ACHN (cell line): Measurements from ENCODE around the gene TRAF3.
A peak's percentile ranks its signal among the peaks of the same experiment; 100 is the strongest.
"Not testable (repeated sequence)": the region's sequence is repeated elsewhere in the genome, so short reads cannot be mapped to it uniquely, and the experiment has no call there.

ENCODE experiments used
- DNase-seq: peaks from one replicate; pipeline ENCODE4 v3.0.0-alpha.2; 2015
- in situ Hi-C: cut with HindIII; loops from 2 replicates; pipeline ENCODE4 v1.10.0; 2017; ENCODE audit warnings: low sequenced_read_pairs, low pct_ligation_motif_present, low pct_unique_long_range_greater_than_20kb

The TRAF3 gene

DNA sequence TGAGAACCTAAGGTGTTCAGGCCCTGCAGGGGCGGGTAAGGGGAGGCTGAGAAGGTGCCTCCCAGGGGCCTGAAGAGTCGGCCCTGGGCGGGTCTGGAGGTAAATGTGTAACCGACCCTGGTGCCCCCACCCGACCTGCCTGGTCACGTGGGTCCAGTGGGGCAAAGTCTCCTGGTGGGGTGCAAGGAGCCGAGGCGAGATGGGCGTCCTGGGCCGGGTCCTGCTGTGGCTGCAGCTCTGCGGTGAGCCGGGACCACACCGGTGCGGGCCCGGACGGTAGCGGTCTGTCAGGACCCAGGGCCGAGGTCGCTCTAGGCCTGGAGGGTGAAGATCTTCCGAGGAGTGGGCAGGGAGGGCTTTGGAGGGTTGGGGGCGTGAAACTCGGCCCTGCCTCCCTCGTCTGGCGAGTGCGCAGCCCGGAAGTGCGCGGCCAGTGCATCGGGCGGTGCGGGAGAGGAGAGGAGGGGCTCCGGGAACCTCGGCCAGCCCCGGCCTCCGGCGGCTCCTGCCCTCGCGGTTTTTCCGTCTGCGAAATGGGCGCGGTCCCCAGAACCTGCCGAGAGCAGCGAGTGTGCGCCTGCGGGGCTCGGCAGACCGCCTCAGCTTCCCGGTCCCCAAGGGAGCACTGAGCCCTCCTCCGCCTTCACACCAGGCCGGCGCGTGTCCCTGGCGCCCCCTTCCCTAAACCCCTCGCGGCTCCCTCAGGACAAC, 145.4 kb downstream of the TRAF3 start, which contains the start of gene AMN:
Gene AMN (plus strand): TSS at position 174 of the 711 bp plus-strand sequence. CDS start 26 bp downstream, at position 200.
- DNase-seq: peak; percentile 48
- in situ Hi-C loops: no loop called here

DNA sequence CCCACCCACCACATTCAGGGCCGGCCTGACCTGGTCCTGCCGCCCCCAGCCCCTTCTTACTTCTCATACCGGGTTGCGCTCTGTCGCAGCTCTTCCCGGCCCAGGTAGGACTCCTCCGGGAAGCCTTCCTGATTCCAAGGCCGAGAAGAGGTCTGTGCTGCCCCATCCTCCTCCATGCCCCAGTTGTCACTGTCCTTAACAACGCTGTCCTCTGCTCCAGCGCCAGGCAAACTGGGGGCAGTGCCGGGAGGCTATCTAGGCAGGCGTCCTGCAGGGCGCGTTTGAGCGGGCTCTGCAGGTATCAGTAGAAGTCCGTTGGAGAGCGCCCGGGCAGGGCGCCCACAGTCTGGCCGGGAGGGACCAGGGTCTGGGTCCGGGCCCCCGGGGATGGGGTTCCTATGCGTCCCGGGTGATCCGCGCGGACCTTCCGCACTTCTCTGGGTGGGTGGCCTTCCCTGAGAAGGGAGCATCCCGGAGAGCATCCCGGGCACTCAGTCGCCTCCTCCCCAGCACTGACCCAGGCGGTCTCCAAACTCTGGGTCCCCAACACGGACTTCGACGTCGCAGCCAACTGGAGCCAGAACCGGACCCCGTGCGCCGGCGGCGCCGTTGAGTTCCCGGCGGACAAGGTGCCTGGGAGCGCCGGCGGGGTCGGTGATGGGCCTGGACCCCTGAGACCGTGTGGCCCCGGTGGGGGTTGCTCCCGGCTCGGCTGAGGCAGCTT, 146.1 kb downstream of the TRAF3 start:
- in situ Hi-C loops: no loop called here
- DNase-seq: no peak

DNA sequence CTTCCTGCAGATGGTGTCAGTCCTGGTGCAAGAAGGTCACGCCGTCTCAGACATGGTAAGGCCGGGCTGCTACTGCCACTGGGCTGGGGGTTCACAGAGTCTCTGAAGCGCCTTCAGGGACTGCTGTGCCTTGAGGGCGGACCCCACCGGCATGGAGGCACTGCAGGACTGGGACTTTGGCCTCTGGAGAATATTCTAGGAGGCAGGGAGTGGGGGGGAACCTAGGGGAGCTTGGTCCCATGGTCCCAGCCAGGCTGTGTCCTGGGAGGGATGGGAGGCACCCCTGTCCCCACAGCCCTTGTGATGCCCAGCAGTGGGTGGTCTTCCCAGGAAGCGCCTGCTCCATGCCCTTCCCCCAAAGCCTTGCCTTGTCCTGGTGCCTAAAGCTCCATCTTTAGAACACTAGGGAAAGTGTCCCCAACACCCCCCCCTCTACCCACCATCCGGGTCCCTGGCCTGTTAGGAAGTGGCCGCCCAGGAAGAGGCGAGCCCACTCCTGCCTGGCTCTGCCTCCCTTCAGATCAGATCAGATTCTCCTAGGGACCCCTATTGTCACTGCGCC, 146.8 kb downstream of the TRAF3 start:
- no peak for DNase-seq
- in situ Hi-C loops: no loop called here

DNA sequence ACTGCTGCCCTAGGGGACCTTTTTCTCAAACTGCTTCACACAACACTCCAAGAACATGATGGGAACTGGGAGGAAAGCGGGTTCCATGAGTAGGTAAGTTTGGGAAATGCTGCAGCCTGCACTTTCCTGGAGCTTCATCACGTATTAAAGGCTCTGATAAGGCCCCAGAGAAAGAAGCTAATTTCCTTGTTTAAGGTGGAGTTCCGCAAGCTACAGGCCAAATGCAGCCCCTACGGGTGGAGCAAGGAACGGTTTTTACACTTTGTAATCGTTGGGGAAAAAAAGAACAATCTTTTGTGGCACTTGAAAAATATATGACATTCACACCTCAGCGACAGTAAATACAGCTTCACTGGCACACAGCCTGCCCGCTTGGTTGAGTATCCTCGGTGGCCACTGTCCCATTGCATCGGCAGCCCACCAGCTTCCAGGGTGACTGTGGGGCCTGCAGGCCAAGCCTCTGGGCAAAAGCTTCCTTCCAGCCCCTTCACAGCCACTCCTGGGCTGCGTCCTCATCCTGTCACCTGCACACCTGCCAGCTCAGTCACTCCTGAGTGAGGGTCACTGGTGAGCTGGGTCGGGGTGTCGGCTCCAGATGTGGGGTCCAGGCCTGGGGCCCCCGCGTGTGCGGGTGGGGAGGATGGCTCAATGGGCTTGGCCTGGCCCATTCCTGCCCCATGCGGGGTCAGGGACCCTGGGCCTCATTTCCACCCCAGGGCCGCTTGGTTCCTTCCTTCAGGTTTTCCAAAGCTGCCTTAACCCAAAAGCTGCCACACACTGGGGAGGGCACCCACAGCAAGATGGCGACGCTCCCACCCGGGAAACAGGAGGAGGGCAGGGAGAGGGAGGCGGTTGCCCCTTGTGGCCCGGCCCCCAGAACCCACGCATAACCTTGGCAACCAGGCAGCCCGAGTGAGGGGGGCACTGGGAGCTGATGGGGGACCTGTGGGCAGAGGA, 147.7 kb downstream of the TRAF3 start:
- no peak for DNase-seq
- in situ Hi-C loops: no loop called here

DNA sequence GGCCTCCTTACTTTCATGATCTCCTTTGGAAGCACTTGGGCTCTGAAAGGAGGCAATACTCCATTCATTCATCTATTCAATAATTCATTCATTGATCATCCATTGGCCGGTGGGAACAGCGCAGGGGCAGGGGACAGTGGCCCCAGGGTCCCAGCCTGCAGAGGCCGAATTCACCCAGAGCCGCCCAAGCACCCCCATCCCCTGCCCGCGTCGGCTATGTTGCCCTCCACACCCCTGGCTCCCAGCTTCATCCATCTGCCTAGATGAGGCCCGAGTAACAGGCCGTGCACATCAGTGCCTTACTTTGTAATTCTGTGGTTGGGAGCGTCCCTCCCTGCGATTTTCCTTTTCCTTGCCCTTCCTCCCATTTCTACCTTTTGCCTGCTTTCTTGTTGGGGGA, 148.4 kb downstream of the TRAF3 start:
- no peak for DNase-seq
- in situ Hi-C loops: no loop called here

DNA sequence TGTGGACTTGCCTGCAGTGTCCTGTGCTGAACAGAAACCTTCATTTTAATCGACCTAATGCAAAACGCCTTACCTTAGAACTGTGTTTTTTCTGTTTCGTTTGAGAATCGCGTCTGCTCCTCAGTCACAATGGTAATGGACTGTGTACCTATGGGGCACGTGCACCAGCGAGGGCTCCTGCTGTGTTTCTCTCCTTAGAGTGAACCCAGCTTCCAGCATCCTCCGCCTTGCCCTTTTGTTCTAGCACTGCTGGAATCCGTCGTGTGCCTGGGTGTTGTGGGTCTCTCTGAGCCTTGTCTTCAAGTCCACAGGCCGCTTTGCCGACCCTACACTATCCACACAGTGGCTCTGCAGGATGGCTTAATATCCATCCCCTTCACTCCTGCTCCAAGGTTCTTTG, 148.9 kb downstream of the TRAF3 start:
- in situ Hi-C loops: no loop called here
- no peak for DNase-seq

DNA sequence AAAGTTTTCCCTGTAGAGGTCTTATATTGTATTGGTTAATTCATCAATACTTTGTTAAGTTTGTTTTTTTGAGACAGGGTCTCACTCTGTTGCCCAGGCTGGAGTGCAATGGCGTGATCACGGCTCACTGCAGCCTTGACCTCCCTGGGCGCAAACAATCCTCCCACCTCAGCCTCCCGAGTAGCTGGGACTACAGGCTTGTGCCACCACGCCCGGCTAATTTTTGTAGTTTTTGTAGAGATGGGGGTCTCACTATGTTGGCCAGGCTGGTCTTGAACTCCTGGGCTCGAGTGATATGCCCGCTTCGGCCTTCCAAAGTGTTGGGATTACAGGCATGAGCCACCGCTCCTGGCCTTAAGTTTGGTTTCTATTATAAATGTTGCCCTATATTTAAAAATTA, 149.6 kb downstream of the TRAF3 start:
- DNase-seq, in situ Hi-C loops: not testable (repeated sequence)

DNA sequence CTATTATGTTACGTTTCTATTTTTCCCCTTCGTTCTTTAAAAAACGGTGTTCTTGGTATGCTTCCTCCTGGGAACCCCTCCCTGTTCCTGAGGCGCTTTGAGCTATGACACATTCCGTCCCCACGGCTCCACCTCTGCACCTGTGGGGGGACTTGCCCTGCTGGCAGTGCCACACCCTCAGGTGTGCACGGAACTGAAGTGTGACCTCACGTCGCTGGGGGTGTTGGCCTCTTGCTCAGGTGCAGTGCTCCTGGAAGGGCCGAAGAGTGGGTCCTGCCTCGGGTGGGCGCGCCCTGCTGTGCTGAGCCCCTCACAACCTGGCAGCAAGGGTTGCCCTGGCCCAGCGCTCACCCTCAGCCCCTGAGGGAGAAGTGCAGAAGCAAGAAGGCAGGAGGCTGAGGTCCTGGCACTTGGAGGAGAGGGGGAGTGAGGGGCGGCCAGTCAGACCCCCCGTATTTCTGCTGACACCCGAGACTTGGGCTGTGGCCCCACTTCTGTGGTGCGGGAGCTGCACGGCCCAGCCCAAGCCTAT, 150.2 kb downstream of the TRAF3 start:
- in situ Hi-C loops: no loop called here
- DNase-seq: no peak

DNA sequence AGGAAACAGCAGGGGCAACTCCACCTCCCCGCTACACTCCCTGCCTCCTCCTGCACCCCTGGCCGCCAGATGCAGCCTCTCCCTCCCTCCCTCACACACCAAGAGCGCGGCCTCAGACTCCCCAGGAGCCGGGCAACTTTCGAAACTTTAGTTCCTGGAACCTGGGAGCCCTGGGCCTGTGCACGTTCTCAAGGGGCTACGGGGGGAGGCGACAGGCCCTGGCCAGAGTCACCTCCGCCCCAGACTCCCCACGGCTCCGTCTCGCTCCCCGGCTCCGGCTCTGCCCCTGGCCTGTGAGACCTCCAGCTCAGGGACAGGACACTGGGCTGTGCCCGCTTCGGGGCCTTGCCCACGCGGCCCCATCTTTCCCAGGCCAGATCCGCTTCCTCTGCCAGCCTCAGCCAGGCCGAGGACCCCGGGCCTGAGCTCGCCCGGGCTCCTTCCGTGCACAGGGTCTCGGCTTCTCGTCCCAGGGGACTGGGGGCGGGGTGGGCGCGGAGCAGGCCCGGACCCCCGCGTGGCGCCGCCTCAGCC, 150.7 kb downstream of the TRAF3 start:
- in situ Hi-C loops: no loop called here
- DNase-seq: no peak

DNA sequence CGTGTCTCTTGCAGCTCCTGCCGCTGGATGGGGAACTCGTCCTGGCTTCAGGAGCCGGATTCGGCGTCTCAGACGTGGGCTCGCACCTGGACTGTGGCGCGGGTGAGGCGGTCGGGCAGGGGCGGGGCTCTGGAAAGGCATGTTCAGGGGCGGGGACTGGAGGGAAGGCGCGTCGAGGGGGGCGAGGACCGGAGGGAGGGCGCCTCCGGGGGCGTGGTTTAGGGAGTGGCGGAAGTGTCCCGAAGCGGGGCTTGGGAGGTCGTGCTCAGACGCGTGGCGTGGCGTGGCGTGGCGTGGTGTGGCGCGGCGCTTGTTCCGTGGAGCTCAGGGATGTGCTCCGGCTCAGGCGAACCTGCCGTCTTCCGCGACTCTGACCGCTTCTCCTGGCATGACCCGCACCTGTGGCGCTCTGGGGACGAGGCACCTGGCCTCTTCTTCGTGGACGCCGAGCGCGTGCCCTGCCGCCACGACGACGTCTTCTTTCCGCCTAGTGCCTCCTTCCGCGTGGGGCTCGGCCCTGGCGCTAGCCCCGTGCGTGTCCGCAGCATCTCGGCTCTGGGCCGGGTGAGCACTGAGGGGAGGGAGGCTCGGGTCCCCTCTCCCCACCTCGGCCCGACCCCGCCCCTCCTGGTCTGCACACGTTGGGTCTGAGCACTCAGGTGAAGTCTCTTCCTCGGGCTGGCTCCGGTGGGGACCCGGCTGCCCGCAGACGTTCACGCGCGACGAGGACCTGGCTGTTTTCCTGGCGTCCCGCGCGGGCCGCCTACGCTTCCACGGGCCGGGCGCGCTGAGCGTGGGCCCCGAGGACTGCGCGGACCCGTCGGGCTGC, 151.4 kb downstream of the TRAF3 start:
- no peak for DNase-seq

DNA sequence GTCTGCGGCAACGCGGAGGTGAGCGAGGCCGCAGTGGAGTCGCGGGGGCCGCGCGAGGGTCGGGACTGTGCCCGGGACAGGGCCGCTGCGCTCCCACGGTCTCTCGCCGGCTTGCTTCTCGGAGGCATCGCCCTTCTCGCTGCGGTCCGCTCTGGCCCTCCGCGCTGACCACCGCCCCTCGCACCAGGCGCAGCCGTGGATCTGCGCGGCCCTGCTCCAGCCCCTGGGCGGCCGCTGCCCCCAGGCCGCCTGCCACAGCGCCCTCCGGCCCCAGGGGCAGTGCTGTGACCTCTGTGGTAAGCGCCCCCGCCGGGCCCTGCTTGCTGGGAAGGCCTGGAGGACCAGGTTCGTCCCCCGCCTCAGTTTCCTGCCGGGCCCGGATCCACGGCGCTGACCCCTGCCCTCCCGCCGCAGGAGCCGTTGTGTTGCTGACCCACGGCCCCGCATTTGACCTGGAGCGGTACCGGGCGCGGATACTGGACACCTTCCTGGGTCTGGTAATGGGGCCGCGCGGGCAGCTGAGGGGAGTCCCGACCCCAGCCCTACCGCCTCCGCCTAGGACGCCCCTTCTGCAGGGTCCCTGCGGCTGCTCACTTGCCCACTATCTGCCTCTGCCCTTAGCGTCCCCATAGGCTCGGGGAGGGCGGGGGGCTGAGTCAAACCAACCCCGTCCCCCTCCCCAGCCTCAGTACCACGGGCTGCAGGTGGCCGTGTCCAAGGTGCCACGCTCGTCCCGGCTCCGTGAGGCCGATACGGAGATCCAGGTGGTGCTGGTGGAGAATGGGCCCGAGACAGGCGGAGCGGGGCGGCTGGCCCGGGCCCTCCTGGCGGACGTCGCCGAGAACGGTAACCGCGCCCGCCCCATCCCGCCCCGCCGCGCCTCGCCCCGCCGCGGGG, 152.2 kb downstream of the TRAF3 start:
- in situ Hi-C loops: no loop called here
- no peak for DNase-seq

More for the DNA sequence above, 151.4 kb downstream of the TRAF3 start:
- in situ Hi-C loops: no loop called here

DNA sequence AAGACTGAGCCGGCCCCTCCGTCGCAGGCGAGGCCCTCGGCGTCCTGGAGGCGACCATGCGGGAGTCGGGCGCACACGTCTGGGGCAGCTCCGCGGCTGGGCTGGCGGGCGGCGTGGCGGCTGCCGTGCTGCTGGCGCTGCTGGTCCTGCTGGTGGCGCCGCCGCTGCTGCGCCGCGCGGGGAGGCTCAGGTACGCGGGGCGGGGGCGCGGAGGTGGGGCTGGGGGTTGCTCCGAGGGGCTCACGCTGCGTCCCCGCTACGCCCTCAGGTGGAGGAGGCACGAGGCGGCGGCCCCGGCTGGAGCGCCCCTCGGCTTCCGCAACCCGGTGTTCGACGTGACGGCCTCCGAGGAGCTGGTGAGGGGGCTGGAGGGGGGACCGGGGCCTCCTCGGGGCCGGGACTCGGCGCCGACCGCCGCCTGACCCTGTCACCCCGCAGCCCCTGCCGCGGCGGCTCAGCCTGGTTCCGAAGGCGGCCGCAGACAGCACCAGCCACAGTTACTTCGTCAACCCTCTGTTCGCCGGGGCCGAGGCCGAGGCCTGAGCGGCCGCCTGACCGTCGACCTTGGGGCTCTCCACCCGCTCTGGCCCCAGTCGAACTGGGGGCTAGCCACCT, 153.0 kb downstream of the TRAF3 start:
- in situ Hi-C loops: no loop called here
- DNase-seq: no peak

DNA sequence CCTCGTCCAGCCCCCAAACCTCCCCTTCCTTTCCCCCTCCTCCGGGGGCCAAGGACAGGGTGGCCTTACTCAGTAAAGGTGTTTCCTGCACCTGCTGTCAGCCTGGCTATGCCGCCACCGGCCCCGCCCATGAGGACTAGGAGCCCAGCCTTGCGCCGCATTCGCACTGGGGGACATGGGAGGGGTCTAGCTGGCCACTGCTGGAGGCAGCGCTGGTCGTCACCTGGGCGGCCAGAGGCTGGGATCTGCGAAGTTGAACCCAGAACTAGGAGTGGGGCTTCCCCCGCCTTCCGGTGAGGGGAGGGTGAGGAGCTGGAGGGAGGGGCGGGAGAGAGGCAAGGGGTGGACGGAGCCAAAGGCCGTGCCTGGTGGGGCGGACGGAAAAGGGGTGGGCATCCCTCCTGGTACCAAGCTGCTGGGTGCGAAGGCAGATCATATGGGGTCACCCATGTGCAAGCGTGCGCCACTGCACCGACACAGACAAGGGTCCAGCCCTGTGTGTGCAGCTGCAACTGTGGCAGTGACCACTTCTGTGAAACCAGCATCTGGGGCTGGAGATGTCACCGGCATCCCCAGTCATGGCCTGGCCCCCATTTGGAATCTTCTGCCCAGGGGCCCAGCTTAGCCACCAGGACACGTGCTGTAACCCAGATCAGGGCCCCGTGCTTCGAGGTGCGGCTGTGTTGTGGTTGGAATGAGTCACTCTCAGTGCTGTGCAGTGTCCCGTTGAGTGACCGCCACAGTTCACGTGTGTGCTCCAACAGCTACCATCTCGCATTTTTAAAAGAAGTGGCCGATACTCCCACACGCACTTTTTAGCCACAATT, 153.7 kb downstream of the TRAF3 start:
- in situ Hi-C loops: no loop called here
- DNase-seq: peak; percentile 59

DNA sequence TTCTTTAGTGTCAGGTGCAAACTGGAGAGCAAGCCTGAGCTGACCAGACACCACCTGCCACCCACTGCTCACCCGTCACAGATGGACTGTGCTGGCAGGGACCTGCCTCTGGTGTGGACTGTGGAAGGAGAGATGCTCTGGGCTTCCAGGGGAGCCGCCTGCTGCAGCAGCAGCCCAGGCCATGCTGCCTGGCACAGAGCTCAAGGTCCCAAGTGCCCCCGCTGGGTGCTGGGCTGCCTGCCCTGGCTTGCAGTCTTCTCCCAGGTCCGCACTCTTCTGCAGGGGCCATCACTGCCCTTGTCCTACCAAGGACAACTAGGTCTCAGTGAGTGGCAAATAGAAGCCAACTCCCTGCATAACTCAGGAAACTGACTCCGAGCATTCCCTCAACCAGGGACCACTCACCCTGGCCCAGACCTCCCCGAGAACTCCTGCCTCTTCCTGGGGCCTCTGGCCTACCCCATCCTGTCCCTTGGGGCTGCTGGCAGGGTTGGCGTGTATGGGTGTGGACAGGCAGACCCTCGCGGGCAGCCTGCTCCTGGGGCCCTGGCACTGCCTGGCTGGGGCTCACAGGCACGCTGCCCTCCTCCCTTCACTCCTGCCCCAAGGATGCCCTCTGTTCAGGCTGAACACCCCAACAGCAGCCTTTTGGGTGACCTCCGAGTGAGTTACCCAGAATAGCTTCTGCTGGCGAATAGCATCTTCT, 154.5 kb downstream of the TRAF3 start:
- DNase-seq: no peak
- in situ Hi-C loops: no loop called here
